Left ventricle myocardium inferior (tissue), 1 donor: ENCODE results near the gene CDKN2AIPNL. TPM values are rescaled to one million over a fixed set of nuclear protein-coding genes. Genes with fewer than 3 reads are reported as not detected.

Experiments
- DNase-seq: peaks from one replicate; pipeline ENCODE4 v3.0.0-alpha.2; 2020
- H3K27ac ChIP-seq: fragments of 200-600 bp; replicated peaks from 2 replicates; pipeline ENCODE4 v1.8.0; 2021
- H3K27me3 ChIP-seq: fragments of 200-600 bp; 2 replicates; pipeline ENCODE4 v1.8.0; 2021; ENCODE audit warnings: low read depth
- H3K36me3 ChIP-seq: fragments of 200-600 bp; 2 replicates; pipeline ENCODE4 v1.8.0; 2021
- H3K4me1 ChIP-seq: fragments of 200-600 bp; 2 replicates; pipeline ENCODE4 v1.8.0; 2021
- H3K4me3 ChIP-seq: fragments of 200-600 bp; 2 replicates; pipeline ENCODE4 v1.8.0; 2021; ENCODE audit warnings: mild to moderate bottlenecking, moderate library complexity
- H3K9me3 ChIP-seq: fragments of 200-600 bp; replicated peaks from 2 replicates; pipeline ENCODE4 v1.8.0; 2021
- intact Hi-C: fragments of 100-400 bp; cut with micrococcal nuclease; formaldehyde crosslinking; loops from one replicate; pipeline ENCODE4 v1.11.0; 2022
- total RNA-seq: library from RNA; stranded (reverse); fragmentation: NEBNext Ultra II Directional; extraction: Animal tissue kit (Norgen Biotek cat#: 25700); gene quantifications from one replicate; pipeline ENCODE4 v1.2.1, GENCODE V29; 2021
- TF ChIP-seq, protein P1 (sequence below): fragments of 200-600 bp; IDR thresholded peaks from 2 replicates; pipeline ENCODE4 v1.8.0; 2021; ENCODE audit warnings: antibody characterized with exemption, mild to moderate bottlenecking, borderline replicate concordance
- donor health status: DM: no; HTN: yes; CAD: no; lungs with severe emphysema.

The CDKN2AIPNL gene
- total RNA-seq, 1 donor from 2014 or later: 39.6 TPM

DNA sequence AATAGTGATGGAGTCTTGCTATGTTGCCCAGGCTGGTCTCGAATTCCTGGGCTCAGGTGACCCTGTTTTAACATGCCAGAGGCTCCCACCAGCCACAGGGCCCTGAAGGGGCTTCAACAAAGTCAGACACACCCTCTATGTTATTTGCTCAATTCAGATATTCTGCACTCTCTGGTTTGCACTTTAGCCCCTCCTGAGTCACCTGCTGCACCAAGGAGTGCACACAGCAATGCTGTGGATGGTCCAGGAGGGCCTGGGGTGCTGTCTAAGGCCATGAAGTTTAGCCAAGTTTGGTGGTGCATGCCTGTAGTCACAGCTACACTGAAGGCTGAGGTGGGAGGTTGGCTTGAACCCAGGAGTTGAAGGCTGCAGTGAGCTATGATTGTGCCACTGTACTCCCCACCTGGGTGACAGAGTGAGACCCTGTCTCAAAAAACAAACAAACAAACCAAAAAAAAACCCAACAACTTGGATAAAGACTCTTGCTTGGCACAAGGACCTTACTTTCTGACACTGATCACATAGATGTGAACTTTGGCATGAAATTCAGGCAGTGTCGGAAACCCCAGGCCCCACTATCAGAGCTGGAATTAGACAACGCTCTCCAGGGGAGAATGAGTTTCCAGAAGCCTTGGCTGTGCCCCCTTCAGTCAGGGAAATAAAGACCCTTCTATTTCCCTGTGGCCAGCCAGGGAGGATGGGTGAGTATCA is 39.7 kb upstream of the CDKN2AIPNL start:
- no peak overlapping the region for H3K27ac ChIP-seq
- no peaks in the 10 kb centered on the region for H3K27me3 ChIP-seq
- intact Hi-C loops: no loop called here
- H3K4me3 ChIP-seq: no peak overlapping the region
- peaks cover 11% of the 10 kb centered on the region for H3K4me1 ChIP-seq
- no peaks in the 10 kb centered on the region for H3K9me3 ChIP-seq
- no peaks in the 10 kb centered on the region for H3K36me3 ChIP-seq
- TF ChIP-seq, protein P1, sequence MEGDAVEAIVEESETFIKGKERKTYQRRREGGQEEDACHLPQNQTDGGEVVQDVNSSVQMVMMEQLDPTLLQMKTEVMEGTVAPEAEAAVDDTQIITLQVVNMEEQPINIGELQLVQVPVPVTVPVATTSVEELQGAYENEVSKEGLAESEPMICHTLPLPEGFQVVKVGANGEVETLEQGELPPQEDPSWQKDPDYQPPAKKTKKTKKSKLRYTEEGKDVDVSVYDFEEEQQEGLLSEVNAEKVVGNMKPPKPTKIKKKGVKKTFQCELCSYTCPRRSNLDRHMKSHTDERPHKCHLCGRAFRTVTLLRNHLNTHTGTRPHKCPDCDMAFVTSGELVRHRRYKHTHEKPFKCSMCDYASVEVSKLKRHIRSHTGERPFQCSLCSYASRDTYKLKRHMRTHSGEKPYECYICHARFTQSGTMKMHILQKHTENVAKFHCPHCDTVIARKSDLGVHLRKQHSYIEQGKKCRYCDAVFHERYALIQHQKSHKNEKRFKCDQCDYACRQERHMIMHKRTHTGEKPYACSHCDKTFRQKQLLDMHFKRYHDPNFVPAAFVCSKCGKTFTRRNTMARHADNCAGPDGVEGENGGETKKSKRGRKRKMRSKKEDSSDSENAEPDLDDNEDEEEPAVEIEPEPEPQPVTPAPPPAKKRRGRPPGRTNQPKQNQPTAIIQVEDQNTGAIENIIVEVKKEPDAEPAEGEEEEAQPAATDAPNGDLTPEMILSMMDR: no peak
- no peak for DNase-seq

DNA sequence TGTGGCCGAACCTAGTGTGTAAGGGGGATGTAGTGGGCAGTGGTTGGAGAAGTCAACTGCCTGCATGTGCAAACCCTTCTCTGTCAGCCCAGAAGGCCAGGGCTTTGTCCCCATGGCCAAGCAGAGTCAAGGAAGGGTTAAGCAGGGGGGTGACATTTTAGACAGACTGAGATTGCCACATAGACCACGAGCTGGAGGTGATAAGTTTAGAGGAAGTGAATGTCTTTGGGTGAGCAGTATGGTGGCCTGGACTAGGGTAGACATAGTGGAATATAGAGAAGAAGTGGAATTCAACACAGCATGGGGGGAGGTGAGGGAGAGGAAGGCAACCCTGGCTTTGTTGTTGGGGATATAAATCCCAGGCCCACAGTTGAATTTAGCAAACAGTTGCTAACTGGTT is 38.7 kb upstream of the CDKN2AIPNL start:
- TF ChIP-seq, protein P1: no peak

DNA sequence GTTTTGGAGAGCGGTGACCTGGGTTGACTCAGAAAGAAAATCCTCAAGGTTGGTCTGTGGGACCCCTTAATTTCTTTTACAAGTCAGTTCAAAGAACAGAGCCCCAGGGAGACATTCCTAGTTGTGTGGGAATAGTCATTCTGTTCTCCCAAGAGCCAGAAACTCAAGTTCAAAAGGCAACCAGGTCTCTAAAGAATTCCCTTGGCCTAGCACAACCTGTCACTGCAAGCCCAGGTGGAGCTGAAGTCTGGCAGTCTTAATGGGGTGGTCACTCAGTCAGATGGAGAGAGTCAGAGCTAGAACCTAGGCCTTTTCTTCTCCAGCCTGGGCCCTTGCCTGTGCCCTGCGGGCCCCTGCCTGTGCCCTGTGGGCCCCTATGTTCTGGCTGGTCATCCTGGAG is 37.5 kb upstream of the CDKN2AIPNL start:
- H3K36me3 ChIP-seq: no peaks in the 10 kb centered on the region
- peaks cover 11% of the 10 kb centered on the region for H3K4me1 ChIP-seq
- intact Hi-C loops: no loop called here
- no peaks in the 10 kb centered on the region for H3K9me3 ChIP-seq
- no peak overlapping the region for H3K27ac ChIP-seq
- no peaks in the 10 kb centered on the region for H3K27me3 ChIP-seq
- TF ChIP-seq, protein P1: no peak
- no peak for DNase-seq
- no peak overlapping the region for H3K4me3 ChIP-seq

More for the DNA sequence above, 38.7 kb upstream of the CDKN2AIPNL start:
- no peak overlapping the region for H3K4me3 ChIP-seq
- H3K9me3 ChIP-seq: no peaks in the 10 kb centered on the region
- H3K27me3 ChIP-seq: no peaks in the 10 kb centered on the region
- H3K27ac ChIP-seq: no peak overlapping the region
- intact Hi-C loops: no loop called here
- no peak for DNase-seq
- peaks cover 11% of the 10 kb centered on the region for H3K4me1 ChIP-seq
- H3K36me3 ChIP-seq: no peaks in the 10 kb centered on the region

DNA sequence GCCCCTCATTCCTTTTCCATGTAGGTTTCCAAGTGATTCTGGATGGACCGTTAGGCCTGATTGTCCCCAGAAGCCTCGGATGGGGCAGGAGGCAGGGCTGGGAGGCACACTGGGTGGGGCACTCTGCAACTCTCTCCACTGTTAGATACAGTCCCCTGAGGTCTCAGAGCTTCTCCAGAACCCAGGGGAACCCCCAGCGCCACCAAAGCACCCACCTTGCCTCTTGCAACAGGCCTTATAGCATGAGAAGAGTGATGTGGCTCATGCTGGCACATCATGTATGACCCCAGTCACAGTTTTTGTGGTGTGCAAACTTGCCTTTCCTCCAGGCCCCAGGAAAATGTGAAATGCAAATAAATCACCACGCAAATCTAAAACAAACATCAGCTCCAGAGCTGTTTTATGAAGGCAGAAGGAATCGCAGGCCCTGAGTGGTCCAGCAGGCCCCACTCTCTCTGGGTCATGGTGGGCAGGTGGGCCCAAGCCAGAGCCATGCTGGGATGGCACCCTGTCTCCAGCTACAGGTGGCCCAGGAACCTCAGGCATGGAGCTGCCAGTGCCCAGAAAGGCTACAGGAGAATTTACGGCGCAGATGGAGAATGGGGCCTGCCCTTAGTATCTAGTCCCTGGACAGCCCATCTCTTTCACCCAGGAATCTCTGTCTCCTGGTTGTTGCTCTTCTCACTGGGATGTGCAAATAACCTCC is 36.3 kb upstream of the CDKN2AIPNL start:
- Histone ChIP-seq H3K4me1 (peaks cover 11% of the 10 kb centered on the region), H3K4me3 (no peak overlapping the region), H3K36me3 (no peaks in the 10 kb centered on the region), H3K27ac (no peak overlapping the region), H3K9me3 (no peaks in the 10 kb centered on the region), H3K27me3 (no peaks in the 10 kb centered on the region)
- intact Hi-C loops: no loop called here
- TF ChIP-seq, protein P1: no peak
- DNase-seq: no peak

DNA sequence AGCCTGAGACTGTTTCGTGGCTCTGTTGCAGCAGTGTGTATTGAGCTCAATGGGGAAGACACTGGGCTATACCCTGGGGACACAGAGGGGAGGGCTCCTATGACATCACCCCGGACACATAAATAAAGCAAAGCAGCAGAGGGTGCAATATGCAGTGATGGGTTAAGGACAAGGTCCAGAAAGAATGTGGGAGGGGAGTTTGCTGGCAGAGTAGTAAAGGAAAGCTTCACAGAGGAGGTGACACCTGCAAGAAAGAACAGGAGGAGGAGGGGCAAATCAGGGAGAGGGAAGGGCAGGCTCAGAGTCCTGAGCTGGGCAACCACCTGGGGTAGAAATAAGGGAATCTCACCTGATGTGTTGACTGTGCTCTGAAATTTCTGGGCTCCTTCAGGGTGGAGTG is 35.3 kb upstream of the CDKN2AIPNL start:
- intact Hi-C loops: no loop called here
- Histone ChIP-seq H3K27me3 (no peaks in the 10 kb centered on the region), H3K36me3 (no peaks in the 10 kb centered on the region), H3K4me3 (no peak overlapping the region), H3K9me3 (no peaks in the 10 kb centered on the region), H3K4me1 (peaks cover 7% of the 10 kb centered on the region), H3K27ac (no peak overlapping the region)
- TF ChIP-seq, protein P1: no peak
- no peak for DNase-seq
